Measurements from ENCODE around the gene DCST2.

DCST2 gene

GRCh38 chr1:155023627-155024026 is 10.0 kb downstream of the DCST2 start:
- no peak for DNase-seq

GRCh38 chr1:155022927-155023236 is 10.7 kb downstream of the DCST2 start:
- DNase-seq, result no peak

GRCh38 chr1:155022136-155022926 is 11.2 kb downstream of the DCST2 start:
- no peak for DNase-seq

- no peak for DNase-seq
These were observed 14.0 kb downstream of the DCST2 start for GRCh38 chr1:155019377-155020245.

- no peak for DNase-seq
These were observed 14.8 kb downstream of the DCST2 start for GRCh38 chr1:155018617-155019348.

- DNase-seq, result no peak
These were observed 15.7 kb downstream of the DCST2 start for GRCh38 chr1:155017946-155018316.

- peak; percentile 93 for DNase-seq
These were observed 16.3 kb downstream of the DCST2 start for GRCh38 chr1:155017041-155017945.

GRCh38 chr1:155016231-155016831 is 17.2 kb downstream of the DCST2 start:
- no peak for DNase-seq

- DNase-seq, result no peak
These were observed 17.9 kb downstream of the DCST2 start for GRCh38 chr1:155015527-155016230.

- DNase-seq, result no peak
These were observed 18.7 kb downstream of the DCST2 start for GRCh38 chr1:155014709-155015508.

- no peak for DNase-seq
These were observed 19.9 kb downstream of the DCST2 start for GRCh38 chr1:155013632-155014031.

- DNase-seq, result no peak
These were observed 20.6 kb downstream of the DCST2 start for GRCh38 chr1:155012776-155013602.

GRCh38 chr1:155012026-155012546 is 21.5 kb downstream of the DCST2 start:
- DNase-seq, result no peak

- no peak for DNase-seq
These were observed 22.1 kb downstream of the DCST2 start for GRCh38 chr1:155011437-155012025.

- no peak for DNase-seq
These were observed 22.6 kb downstream of the DCST2 start for GRCh38 chr1:155011004-155011416.

- DNase-seq, result no peak
These were observed 23.2 kb downstream of the DCST2 start for GRCh38 chr1:155010211-155010918.

- no peak for DNase-seq
These were observed 23.8 kb downstream of the DCST2 start for GRCh38 chr1:155009742-155010141.

GRCh38 chr1:155009221-155009711 is 24.3 kb downstream of the DCST2 start:
- no peak for DNase-seq
